ENCODE results near the gene COMMD6. TPM values are rescaled to one million over a fixed set of nuclear protein-coding genes. Genes with fewer than 3 reads are reported as not detected.
"Not testable (repeated sequence)": the region's sequence is repeated elsewhere in the genome, so short reads cannot be mapped to it uniquely, and the experiment has no call there.

Gene COMMD6
- total RNA-seq, 1 experiment from 2014 or later: 59.9 TPM

GRCh38 chr13:75549262-75550158, 11.9 kb upstream of the COMMD6 start, which contains the start of gene UCHL3:
UCHL3 (plus strand) TSS chr13:75549791; CDS start chr13:75549821, 30 bp downstream.
- DNase-seq (ENCODE audit: low read depth in 1 of 2, low spot score in 2 of 2): peak; percentile 91 to 93
- peak within 1 kb of the TSS; percentile 85 for H3K4me3 ChIP-seq

DNA sequence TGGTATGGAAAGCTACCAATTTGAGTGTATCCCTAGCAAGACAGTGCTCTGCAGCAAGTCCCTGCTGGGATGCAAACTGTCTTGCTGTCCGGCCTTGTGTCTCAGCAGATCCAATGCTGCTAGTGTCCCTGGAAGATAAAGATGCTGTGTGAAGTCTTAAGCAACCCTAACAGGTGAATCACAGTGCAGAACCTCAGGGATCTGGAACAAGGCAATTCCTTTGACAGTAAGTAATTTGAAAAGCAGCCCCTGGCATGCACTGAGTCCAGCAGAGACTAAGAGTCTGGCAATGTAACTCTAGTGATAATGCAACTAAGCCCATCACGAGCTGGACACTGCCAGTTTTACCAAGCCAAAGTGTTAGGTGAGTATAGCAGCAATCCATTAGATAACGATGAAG, 10.3 kb upstream of the COMMD6 start:
- H3K27me3 ChIP-seq (replicated peaks): no peaks in the 10 kb centered on the region; the same call in 1 of the 2 replicates
- H3K27ac ChIP-seq: no peak overlapping the region
- no peak for DNase-seq (ENCODE audit: low read depth in 1 of 2, low spot score in 2 of 2)
- H3K4me1 ChIP-seq (replicated peaks): peaks cover 8% of the 10 kb centered on the region
- no peaks in the 10 kb centered on the region for H3K9me3 ChIP-seq (replicated peaks)
- no peak overlapping the region for H3K4me3 ChIP-seq
- 0 out of 2 replicates have a peak, but pooled peaks cover 3% of the 10 kb centered on the region for H3K36me3 ChIP-seq

More at GRCh38 chr13:75549262-75550158, 11.9 kb upstream of the COMMD6 start, which contains the start of gene UCHL3:
- Histone ChIP-seq H3K27me3 (replicated peaks) (no peaks in the 10 kb centered on the region; the same call in 1 of the 2 replicates), H3K36me3 (peaks cover 6% of the 10 kb centered on the region), H3K9me3 (replicated peaks) (no peaks in the 10 kb centered on the region), H3K27ac (peak within 1 kb of the TSS; percentile 97), H3K4me1 (replicated peaks) (peaks cover 8% of the 10 kb centered on the region)

GRCh38 chr13:75545386-75545785, 7.7 kb upstream of the COMMD6 start:
- DNase-seq (ENCODE audit: low read depth in 1 of 2, low spot score in 2 of 2); H3K9me3 ChIP-seq (replicated peaks); H3K27me3 ChIP-seq (replicated peaks); H3K36me3 ChIP-seq; H3K4me3 ChIP-seq; H3K4me1 ChIP-seq (replicated peaks); H3K27ac ChIP-seq: not testable (repeated sequence)

DNA sequence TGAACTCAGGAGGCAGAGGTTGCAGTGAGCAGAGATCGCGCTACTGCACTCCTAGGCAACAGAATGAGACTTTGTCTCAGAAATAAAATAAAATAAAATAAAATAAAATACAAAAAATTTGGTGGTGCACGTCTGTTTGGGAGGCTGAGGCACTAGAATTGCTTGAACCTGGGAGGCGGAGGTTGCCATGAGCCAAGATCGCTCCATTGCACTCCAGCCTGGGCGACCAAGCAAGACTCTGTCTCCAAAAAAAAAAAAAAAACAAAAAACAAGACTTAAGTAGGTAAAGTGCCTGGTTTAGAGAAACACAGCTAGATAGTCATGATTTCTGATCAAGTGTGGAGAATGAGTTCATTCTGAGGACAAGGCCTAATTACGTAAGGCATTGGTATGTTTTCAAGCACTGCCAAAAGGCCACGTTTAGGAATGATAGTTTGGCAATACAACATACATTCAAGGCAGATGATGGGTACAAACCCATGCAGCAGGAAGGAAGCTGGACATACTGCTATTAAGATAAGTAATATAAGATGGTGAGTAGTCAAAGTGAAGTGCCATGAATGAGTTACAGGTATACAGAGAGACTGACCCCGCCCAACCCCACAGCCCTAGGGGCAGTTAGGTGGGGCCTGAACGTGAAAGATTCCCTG, 7.2 kb upstream of the COMMD6 start:
- Histone ChIP-seq H3K36me3 (0 out of 2 replicates have a peak, but pooled peaks cover 2% of the 10 kb centered on the region), H3K4me1 (replicated peaks) (peaks cover 6% of the 10 kb centered on the region), H3K27me3 (replicated peaks) (no peaks in the 10 kb centered on the region; the same call in 1 of the 2 replicates), H3K4me3 (no peak overlapping the region), H3K27ac (no peak overlapping the region), H3K9me3 (replicated peaks) (no peaks in the 10 kb centered on the region)
- no peak for DNase-seq (ENCODE audit: low read depth in 1 of 2, low spot score in 2 of 2)

DNA sequence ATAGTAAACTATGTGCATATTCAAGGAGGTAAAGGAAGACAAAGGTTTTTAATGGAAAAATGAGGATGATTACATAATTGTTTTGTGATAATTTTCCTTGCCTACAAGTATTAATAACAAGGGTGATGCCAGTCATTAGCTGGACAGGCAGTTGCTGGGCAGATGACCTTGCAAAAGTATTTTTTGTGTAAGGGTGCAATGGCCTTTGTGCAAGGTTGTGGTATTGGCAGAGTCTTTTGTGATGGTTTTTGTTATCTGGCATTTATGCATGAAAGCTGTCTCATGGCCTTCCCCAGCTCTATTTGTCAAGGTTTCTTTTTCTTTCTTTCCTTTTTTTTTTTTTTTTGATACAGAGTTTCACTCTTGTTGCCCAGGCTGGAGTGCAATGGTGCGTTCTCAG, 4.3 kb upstream of the COMMD6 start:
- no peaks in the 10 kb centered on the region for H3K36me3 ChIP-seq
- no peak for DNase-seq (ENCODE audit: low read depth in 1 of 2, low spot score in 2 of 2)
- H3K9me3 ChIP-seq (replicated peaks): no peaks in the 10 kb centered on the region

GRCh38 chr13:75541287-75541686, 3.6 kb upstream of the COMMD6 start:
- no peak for DNase-seq (ENCODE audit: low read depth in 1 of 2, low spot score in 2 of 2)
- no peak overlapping the region for H3K27ac ChIP-seq

More for the DNA sequence above, 4.3 kb upstream of the COMMD6 start:
- Histone ChIP-seq H3K4me1 (replicated peaks) (0 out of 2 replicates have a peak, but pooled peaks cover under 1% of the 10 kb centered on the region), H3K27me3 (replicated peaks) (no peaks in the 10 kb centered on the region), H3K27ac (no peak overlapping the region), H3K4me3 (no peak overlapping the region)

GRCh38 chr13:75533861-75534260, 3.8 kb downstream of the COMMD6 start:
- H3K9me3 ChIP-seq (replicated peaks): no peaks in the 10 kb centered on the region
- DNase-seq (ENCODE audit: low read depth in 1 of 2, low spot score in 2 of 2): no peak
- 0 out of 2 replicates have a peak, but pooled peaks cover 4% of the 10 kb centered on the region for H3K4me1 ChIP-seq (replicated peaks)
- H3K4me3 ChIP-seq: no peak overlapping the region
- no peaks in the 10 kb centered on the region for H3K27me3 ChIP-seq (replicated peaks)
- H3K36me3 ChIP-seq: peaks cover 9% of the 10 kb centered on the region; the same call in 1 of the 2 replicates
- H3K27ac ChIP-seq: no peak overlapping the region

More at GRCh38 chr13:75541287-75541686, 3.6 kb upstream of the COMMD6 start:
- no peak overlapping the region for H3K4me3 ChIP-seq
- H3K36me3 ChIP-seq: peaks cover 3% of the 10 kb centered on the region; the same call in 1 of the 2 replicates
- 0 out of 2 replicates have a peak, but pooled peaks cover 4% of the 10 kb centered on the region for H3K4me1 ChIP-seq (replicated peaks)
- no peaks in the 10 kb centered on the region for H3K27me3 ChIP-seq (replicated peaks)
- no peaks in the 10 kb centered on the region for H3K9me3 ChIP-seq (replicated peaks)

DNA sequence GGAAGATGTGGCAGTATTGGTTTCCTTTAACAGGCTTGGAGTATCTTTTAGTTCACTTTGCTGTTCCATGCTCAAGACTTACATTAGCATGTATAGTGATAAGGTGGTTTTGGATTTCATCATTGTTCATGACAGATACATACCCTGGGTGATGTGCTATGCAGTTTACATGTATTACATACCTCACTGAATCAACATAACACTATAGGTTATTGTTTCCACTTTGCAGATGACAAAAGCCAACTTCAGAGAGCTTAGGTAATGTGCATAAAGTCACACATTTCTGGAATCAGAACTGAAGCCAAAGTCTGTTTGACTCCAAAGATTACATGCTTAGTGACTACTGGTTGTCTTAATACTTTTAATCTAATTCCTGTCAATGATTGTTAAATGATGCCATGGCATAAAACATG, 7.1 kb downstream of the COMMD6 start:
- no peaks in the 10 kb centered on the region for H3K4me1 ChIP-seq (replicated peaks)

DNA sequence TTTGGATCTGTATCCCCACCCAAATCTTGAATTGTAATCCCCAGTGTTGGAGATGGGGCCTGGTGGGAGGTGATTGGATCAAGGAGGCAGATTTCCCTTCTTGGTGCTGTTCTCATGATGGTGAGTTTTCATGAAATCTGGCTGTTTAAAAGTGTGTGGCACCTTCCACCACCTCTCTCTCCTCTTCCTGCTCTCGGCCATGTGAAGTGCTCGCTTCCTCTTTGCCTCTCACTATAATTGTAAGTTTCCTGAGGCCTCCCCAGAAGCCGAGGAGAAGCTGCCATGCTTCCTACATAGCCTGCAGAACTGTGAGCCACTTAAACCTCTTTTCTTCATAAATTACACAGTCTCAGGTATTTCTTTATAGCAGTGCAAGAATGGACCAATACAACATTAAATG, 15.7 kb downstream of the COMMD6 start:
- DNase-seq (ENCODE audit: low read depth in 1 of 2, low spot score in 2 of 2): no peak
- no peaks in the 10 kb centered on the region for H3K36me3 ChIP-seq

More for the DNA sequence above, 7.1 kb downstream of the COMMD6 start:
- Histone ChIP-seq H3K4me3 (no peak overlapping the region), H3K27me3 (replicated peaks) (no peaks in the 10 kb centered on the region), H3K9me3 (replicated peaks) (no peaks in the 10 kb centered on the region), H3K36me3 (peaks cover 6% of the 10 kb centered on the region), H3K27ac (no peak overlapping the region)
- DNase-seq (ENCODE audit: low read depth in 1 of 2, low spot score in 2 of 2): no peak

GRCh38 chr13:75518439-75519088, 19.1 kb downstream of the COMMD6 start:
- Histone ChIP-seq H3K9me3 (replicated peaks) (no peaks in the 10 kb centered on the region), H3K4me1 (replicated peaks) (no peaks in the 10 kb centered on the region), H3K4me3 (no peak overlapping the region), H3K36me3 (no peaks in the 10 kb centered on the region), H3K27me3 (replicated peaks) (no peaks in the 10 kb centered on the region), H3K27ac (no peak overlapping the region)
- DNase-seq (ENCODE audit: low read depth in 1 of 2, low spot score in 2 of 2): no peak

More for the DNA sequence above, 15.7 kb downstream of the COMMD6 start:
- Histone ChIP-seq H3K4me1 (replicated peaks) (no peaks in the 10 kb centered on the region), H3K4me3 (no peak overlapping the region), H3K9me3 (replicated peaks) (no peaks in the 10 kb centered on the region), H3K27ac (no peak overlapping the region), H3K27me3 (replicated peaks) (no peaks in the 10 kb centered on the region)

DNA sequence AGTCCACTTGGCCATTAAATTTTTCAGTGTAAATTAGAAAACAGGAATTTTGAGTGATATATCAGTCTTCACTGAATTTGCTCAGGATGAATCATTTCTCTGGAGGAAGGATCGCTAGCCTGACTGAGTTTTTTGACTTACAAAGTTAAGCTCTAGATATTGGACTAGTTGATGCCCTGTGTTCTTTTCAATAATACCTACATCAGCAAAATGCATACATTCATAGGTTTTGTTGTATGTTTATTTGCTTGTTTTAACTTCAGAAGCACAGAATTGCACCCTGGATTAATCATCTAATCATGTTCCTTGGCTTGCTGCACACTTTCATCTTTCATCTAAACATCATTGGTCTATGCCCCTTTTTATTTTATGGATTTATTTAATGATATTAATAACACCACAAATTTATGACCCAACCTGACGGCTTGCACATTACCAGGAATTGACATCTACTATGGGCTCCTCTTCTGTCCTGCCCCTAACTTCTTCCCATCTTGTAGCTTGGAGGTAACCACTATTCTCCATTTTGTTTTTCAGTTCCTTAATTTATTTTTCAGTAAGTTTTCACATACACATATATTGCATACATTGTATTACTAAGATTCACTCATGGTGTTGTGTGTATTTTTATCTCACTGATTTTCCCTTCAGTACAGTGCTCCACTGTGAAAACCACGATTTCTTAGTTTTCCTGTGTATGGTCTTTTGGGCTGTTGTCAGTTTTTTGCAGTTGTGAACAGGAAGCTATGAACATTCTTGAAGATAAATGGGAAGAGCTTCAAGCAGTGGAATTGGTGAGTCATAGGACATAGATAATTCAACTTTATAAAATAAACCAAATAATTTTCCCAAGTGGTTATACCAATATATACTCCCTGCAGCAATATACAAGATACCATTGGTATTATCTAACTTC, 23.3 kb downstream of the COMMD6 start:
- H3K36me3 ChIP-seq: no peaks in the 10 kb centered on the region
- no peak overlapping the region for H3K4me3 ChIP-seq
- DNase-seq (ENCODE audit: low read depth in 1 of 2, low spot score in 2 of 2): no peak
- no peaks in the 10 kb centered on the region for H3K9me3 ChIP-seq (replicated peaks)
- H3K27me3 ChIP-seq (replicated peaks): no peaks in the 10 kb centered on the region
- no peak overlapping the region for H3K27ac ChIP-seq
- no peaks in the 10 kb centered on the region for H3K4me1 ChIP-seq (replicated peaks)

DNA sequence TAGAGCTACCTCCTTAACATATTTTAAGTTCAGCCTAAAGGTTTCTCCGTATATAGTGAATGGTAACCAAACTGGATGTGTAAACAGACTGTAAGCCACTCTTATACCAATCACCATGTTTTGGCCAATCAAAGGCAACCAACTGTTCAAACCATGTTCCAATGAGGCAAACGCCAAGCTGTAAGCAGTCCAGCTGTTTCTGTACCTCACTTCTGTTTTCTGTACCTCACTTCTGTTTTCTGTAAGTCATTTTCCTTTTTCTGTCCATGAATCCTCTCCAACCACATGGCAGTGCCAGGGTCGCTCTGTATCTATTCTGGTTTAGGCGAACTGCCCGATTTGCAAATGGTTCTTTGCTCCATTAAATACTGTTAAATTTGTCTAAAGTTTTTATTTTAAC, 24.4 kb downstream of the COMMD6 start:
- H3K4me3 ChIP-seq: no peak overlapping the region

More for the DNA sequence above, 24.4 kb downstream of the COMMD6 start:
- H3K4me1 ChIP-seq (replicated peaks): no peaks in the 10 kb centered on the region
- no peaks in the 10 kb centered on the region for H3K36me3 ChIP-seq
- H3K9me3 ChIP-seq (replicated peaks): no peaks in the 10 kb centered on the region
- no peak overlapping the region for H3K27ac ChIP-seq
- DNase-seq (ENCODE audit: low read depth in 1 of 2, low spot score in 2 of 2): no peak
- H3K27me3 ChIP-seq (replicated peaks): no peaks in the 10 kb centered on the region

Measured in SJSA1 (cell line).